ENCODE measurements around the gene RFX4.

The RFX4 gene

GRCh38 chr12:106758349-106759110 lies 175.7 kb downstream of the RFX4 start:
- in situ Hi-C loops (cut with HindIII; ENCODE audit: low sequenced_read_pairs), result no loop called here

GRCh38 chr12:106759526-106760183 lies 176.9 kb downstream of the RFX4 start:
- in situ Hi-C loops (cut with HindIII; ENCODE audit: low sequenced_read_pairs), result no loop called here

- in situ Hi-C loops (cut with HindIII; ENCODE audit: low sequenced_read_pairs), result no loop called here
Measured at GRCh38 chr12:106760184-106760531, 177.4 kb downstream of the RFX4 start.

- in situ Hi-C loops (cut with HindIII; ENCODE audit: low sequenced_read_pairs), result no loop called here
Measured at GRCh38 chr12:106764220-106764619, 181.4 kb downstream of the RFX4 start.

GRCh38 chr12:106764738-106765137 lies 181.9 kb downstream of the RFX4 start:
- in situ Hi-C loops (cut with HindIII; ENCODE audit: low sequenced_read_pairs), result no loop called here

GRCh38 chr12:106766393-106766826 lies 183.6 kb downstream of the RFX4 start:
- in situ Hi-C loops (cut with HindIII; ENCODE audit: low sequenced_read_pairs), result no loop called here

- in situ Hi-C loops (cut with HindIII; ENCODE audit: low sequenced_read_pairs), result no loop called here
Measured at GRCh38 chr12:106767206-106767605, 184.4 kb downstream of the RFX4 start.

- in situ Hi-C loops (cut with HindIII; ENCODE audit: low sequenced_read_pairs), result no loop called here
Measured at GRCh38 chr12:106767954-106768822, 185.4 kb downstream of the RFX4 start.

- in situ Hi-C loops (cut with HindIII; ENCODE audit: low sequenced_read_pairs), result no loop called here
Measured at GRCh38 chr12:106769078-106769477, 186.3 kb downstream of the RFX4 start.

GRCh38 chr12:106769546-106769945 lies 186.7 kb downstream of the RFX4 start:
- in situ Hi-C loops (cut with HindIII; ENCODE audit: low sequenced_read_pairs), result no loop called here

GRCh38 chr12:106771425-106771824 lies 188.6 kb downstream of the RFX4 start:
- in situ Hi-C loops (cut with HindIII; ENCODE audit: low sequenced_read_pairs), result no loop called here

GRCh38 chr12:106773286-106774004 lies 190.6 kb downstream of the RFX4 start:
- in situ Hi-C loops (cut with HindIII; ENCODE audit: low sequenced_read_pairs), result no loop called here

- in situ Hi-C loops (cut with HindIII; ENCODE audit: low sequenced_read_pairs), result no loop called here
Measured at GRCh38 chr12:106774005-106774807, 191.4 kb downstream of the RFX4 start, which contains the start of gene RIC8B. TSS of gene RIC8B (plus strand) at chr12:106774682. CDS start at chr12:106774746, 64 bp downstream.

- in situ Hi-C loops (cut with HindIII; ENCODE audit: low sequenced_read_pairs), result no loop called here
Measured at GRCh38 chr12:106774808-106775524, 192.2 kb downstream of the RFX4 start.

- in situ Hi-C loops (cut with HindIII; ENCODE audit: low sequenced_read_pairs), result no loop called here
Measured at GRCh38 chr12:106776897-106777296, 194.1 kb downstream of the RFX4 start.

- in situ Hi-C loops (cut with HindIII; ENCODE audit: low sequenced_read_pairs), result no loop called here
Measured at GRCh38 chr12:106780010-106780631, 197.3 kb downstream of the RFX4 start.

- in situ Hi-C loops (cut with HindIII; ENCODE audit: low sequenced_read_pairs), result no loop called here
Measured at GRCh38 chr12:106782619-106783018, 199.8 kb downstream of the RFX4 start.

GRCh38 chr12:106783515-106783914 lies 200.7 kb downstream of the RFX4 start:
- in situ Hi-C loops (cut with HindIII; ENCODE audit: low sequenced_read_pairs), result no loop called here

- in situ Hi-C loops (cut with HindIII; ENCODE audit: low sequenced_read_pairs), result no loop called here
Measured at GRCh38 chr12:106790020-106790419, 207.2 kb downstream of the RFX4 start.

Measured in DLD1 (cell line).